Smooth muscle cell (in vitro differentiated cells): ENCODE results near the gene TMIE. TPM values are rescaled to one million over a fixed set of nuclear protein-coding genes. Genes with fewer than 3 reads are reported as not detected.

Source experiments
- DNase-seq: peaks from one replicate; lab custom pipeline; 2025; ENCODE audit not compliant: unreplicated experiment; lab: John Stamatoyannopoulos, UW
- H2AFZ ChIP-seq: fragments of 200-600 bp; sonication (generic); 2 replicates; pipeline ENCODE4 v1.6.0; 2016; ENCODE audit warnings: antibody characterized with exemption, low read depth, mild to moderate bottlenecking
- H3F3A ChIP-seq: fragments of 200-600 bp; sonication (generic); 2 replicates; pipeline ENCODE4 v1.6.0; 2017; ENCODE audit warnings: antibody characterized with exemption, low read depth
- H3K27ac ChIP-seq: fragments of 200-600 bp; sonication (generic); 2 replicates; pipeline ENCODE4 v1.5.1; 2016; ENCODE audit warnings: low read depth, mild to moderate bottlenecking
- H3K27me3 ChIP-seq: fragments of 200-600 bp; sonication (generic); 2 replicates; pipeline ENCODE4 v1.6.1; 2016; ENCODE audit warnings: low read depth, mild to moderate bottlenecking
- H3K36me3 ChIP-seq: fragments of 200-600 bp; sonication (generic); 2 replicates; pipeline ENCODE4 v1.5.1; 2016; ENCODE audit warnings: low read depth
- H3K4me1 ChIP-seq: fragments of 200-600 bp; sonication (generic); 2 replicates; pipeline ENCODE4 v1.5.1; 2016; ENCODE audit warnings: low read depth
- H3K4me2 ChIP-seq: fragments of 200-600 bp; sonication (generic); 2 replicates; pipeline ENCODE4 v1.6.0; 2016; ENCODE audit warnings: mild to moderate bottlenecking
- H3K4me3 ChIP-seq: fragments of 200-600 bp; sonication (generic); 2 replicates; pipeline ENCODE4 v1.5.1; 2016; ENCODE audit warnings: mild to moderate bottlenecking
- H3K79me2 ChIP-seq: fragments of 200-600 bp; sonication (generic); 2 replicates; pipeline ENCODE4 v1.6.0; 2016; ENCODE audit warnings: low read depth, mild to moderate bottlenecking
- H3K9ac ChIP-seq: fragments of 200-600 bp; sonication (generic); 2 replicates; pipeline ENCODE4 v1.6.0; 2016; ENCODE audit warnings: low read depth
- H3K9me3 ChIP-seq: fragments of 200-600 bp; sonication (generic); replicated peaks from 2 replicates; pipeline ENCODE4 v1.5.1; 2016; ENCODE audit warnings: low read depth
- H4K20me1 ChIP-seq: fragments of 200-600 bp; sonication (generic); 2 replicates; pipeline ENCODE4 v1.6.0; 2016; ENCODE audit warnings: low read depth
- WGBS: methylation state at CpG from one replicate; pipeline ENCODE4 v1.1.7; 2016; ENCODE audit warnings: low lambda C conversion rate; 5-methylcytosine and 5-hydroxymethylcytosine counted together
- polyA plus RNA-seq: library from polyadenylated mRNA; unstranded; fragments of >200 nt; fragmentation: Nextera tagmentation; extraction: Ambion mirVana; gene quantifications from 2 replicates; pipeline ENCODE4 v1.2.1, GENCODE V29; 2016
- total RNA-seq: library from RNA; depleted of rRNA; stranded (reverse); fragments of >200 nt; gene quantifications from 2 replicates; pipeline ENCODE4 v1.2.3, GENCODE V29; 2014
- TF ChIP-seq, protein P1 (sequence below): fragments of 200-600 bp; sonication (generic); IDR thresholded peaks from 2 replicates; pipeline ENCODE4 v1.5.1; 2017; ENCODE audit warnings: borderline replicate concordance, mild to moderate bottlenecking, antibody characterized with exemption; ENCODE audit not compliant: insufficient read depth, poor library complexity, severe bottlenecking

The TMIE gene
- total and polyA plus RNA-seq, 2 experiments from 2014 or later, result 0.67 to 1.1 TPM

DNA sequence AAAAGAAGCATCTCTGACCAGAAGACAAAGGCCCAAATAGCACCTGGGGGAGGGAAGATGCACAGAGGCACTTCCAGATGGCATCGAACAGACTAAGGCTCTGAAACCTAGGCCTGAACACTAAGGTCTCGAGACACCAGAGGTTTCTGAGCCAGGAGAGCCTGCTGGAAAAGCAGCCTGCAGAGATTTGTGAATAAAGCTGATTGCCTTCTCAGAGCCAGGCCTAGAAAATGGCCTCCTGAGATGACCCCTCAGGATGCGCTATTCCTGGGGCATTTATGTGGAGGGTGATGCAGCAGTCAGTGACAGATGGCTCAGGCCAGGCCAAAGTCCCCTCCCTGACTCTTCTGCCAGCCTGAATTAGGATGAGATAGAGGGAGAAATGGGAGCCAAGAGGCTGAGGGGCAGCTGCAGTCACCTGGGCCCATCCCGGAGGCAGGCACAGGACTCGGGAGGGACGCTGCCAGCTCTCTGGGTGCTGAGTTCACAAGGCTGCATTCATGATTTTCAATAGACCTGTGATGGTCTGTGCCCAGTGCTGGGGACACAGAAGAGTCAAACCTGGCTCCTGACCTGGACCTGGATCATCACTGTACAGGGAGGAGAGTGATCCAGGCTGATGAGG lies 9.6 kb downstream of the TMIE start:
- WGBS, result 98% methylated on average over 6 of the region's 6 CpGs

DNA sequence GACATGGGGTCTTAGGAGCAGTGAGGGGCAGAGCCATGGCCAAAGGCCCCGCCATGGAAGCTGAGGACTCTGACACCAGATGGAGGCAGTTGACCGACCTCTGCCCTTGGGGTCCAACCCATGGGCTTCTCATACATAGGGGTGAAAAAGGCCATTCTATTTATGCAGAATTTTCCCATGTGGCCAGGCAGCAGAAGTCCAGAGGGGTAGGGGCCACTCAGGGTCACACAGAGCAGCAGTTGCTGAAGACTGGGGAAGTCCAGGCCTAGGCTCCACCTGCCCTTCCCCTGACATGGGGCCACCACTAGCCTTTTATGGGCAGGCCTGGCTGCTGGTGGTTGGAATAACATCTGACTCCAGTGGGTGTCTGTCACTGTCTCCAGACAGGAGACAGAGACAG lies 10.1 kb downstream of the TMIE start:
- TF ChIP-seq, protein P1, sequence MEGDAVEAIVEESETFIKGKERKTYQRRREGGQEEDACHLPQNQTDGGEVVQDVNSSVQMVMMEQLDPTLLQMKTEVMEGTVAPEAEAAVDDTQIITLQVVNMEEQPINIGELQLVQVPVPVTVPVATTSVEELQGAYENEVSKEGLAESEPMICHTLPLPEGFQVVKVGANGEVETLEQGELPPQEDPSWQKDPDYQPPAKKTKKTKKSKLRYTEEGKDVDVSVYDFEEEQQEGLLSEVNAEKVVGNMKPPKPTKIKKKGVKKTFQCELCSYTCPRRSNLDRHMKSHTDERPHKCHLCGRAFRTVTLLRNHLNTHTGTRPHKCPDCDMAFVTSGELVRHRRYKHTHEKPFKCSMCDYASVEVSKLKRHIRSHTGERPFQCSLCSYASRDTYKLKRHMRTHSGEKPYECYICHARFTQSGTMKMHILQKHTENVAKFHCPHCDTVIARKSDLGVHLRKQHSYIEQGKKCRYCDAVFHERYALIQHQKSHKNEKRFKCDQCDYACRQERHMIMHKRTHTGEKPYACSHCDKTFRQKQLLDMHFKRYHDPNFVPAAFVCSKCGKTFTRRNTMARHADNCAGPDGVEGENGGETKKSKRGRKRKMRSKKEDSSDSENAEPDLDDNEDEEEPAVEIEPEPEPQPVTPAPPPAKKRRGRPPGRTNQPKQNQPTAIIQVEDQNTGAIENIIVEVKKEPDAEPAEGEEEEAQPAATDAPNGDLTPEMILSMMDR, result no peak
- no peak overlapping the region for H3K9ac ChIP-seq
- no peaks in the 10 kb centered on the region for H3K79me2 ChIP-seq
- DNase-seq, result no peak
- H3F3A ChIP-seq, result no peaks in the 10 kb centered on the region
- H3K27ac ChIP-seq, result no peak overlapping the region
- no peaks in the 10 kb centered on the region for H3K27me3 ChIP-seq
- H4K20me1 ChIP-seq, result no peaks in the 10 kb centered on the region
- 97% methylated on average over 2 of the region's 2 CpGs for WGBS
- no peaks in the 10 kb centered on the region for H3K4me1 ChIP-seq
- H3K9me3 ChIP-seq, result no peaks in the 10 kb centered on the region
- H3K4me2 ChIP-seq, result no peak overlapping the region
- no peak overlapping the region for H2AFZ ChIP-seq
- H3K36me3 ChIP-seq, result no peaks in the 10 kb centered on the region
- H3K4me3 ChIP-seq, result no peak overlapping the region

More for the DNA sequence above, 9.6 kb downstream of the TMIE start:
- Histone ChIP-seq H3K27me3 (no peaks in the 10 kb centered on the region), H3K4me2 (no peak overlapping the region), H2AFZ (no peak overlapping the region), H3K27ac (no peak overlapping the region), H3K4me3 (no peak overlapping the region), H3K79me2 (no peaks in the 10 kb centered on the region), H3K9me3 (no peaks in the 10 kb centered on the region), H3K4me1 (peaks cover 2% of the 10 kb centered on the region), H3K36me3 (no peaks in the 10 kb centered on the region), H3K9ac (no peak overlapping the region), H4K20me1 (no peaks in the 10 kb centered on the region), H3F3A (no peaks in the 10 kb centered on the region)
- TF ChIP-seq, protein P1, result no peak
- DNase-seq, result no peak

DNA sequence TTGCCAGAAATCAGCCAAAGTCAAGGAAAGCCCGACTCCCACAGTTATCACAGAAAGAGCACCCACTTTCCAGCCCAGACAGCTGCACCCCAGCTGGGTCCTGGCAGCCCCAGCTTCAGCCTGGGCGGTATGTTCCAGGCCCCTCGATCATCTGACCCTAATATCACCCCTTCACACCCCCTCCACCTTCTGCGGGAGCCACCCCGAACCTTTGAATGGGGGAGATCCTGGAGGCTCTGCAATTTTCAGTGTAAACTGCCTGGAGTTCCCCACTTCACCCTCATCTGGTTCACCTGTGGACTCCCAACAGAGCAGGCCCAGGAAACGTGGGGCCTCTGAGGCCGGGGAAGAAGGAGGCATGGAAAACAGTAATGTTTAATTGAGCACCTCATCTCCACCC lies 10.6 kb downstream of the TMIE start:
- no peaks in the 10 kb centered on the region for H3K27me3 ChIP-seq
- no peaks in the 10 kb centered on the region for H3K79me2 ChIP-seq
- no peak overlapping the region for H3K4me2 ChIP-seq
- TF ChIP-seq, protein P1, result no peak
- H4K20me1 ChIP-seq, result no peaks in the 10 kb centered on the region
- H3K9ac ChIP-seq, result no peak overlapping the region
- H3F3A ChIP-seq, result no peaks in the 10 kb centered on the region
- DNase-seq, result no peak
- H3K4me1 ChIP-seq, result no peaks in the 10 kb centered on the region
- no peaks in the 10 kb centered on the region for H3K36me3 ChIP-seq
- H3K9me3 ChIP-seq, result no peaks in the 10 kb centered on the region
- no peak overlapping the region for H3K4me3 ChIP-seq
- no peak overlapping the region for H3K27ac ChIP-seq
- H2AFZ ChIP-seq, result no peak overlapping the region
- WGBS, result 95% methylated on average over 7 of the region's 7 CpGs

DNA sequence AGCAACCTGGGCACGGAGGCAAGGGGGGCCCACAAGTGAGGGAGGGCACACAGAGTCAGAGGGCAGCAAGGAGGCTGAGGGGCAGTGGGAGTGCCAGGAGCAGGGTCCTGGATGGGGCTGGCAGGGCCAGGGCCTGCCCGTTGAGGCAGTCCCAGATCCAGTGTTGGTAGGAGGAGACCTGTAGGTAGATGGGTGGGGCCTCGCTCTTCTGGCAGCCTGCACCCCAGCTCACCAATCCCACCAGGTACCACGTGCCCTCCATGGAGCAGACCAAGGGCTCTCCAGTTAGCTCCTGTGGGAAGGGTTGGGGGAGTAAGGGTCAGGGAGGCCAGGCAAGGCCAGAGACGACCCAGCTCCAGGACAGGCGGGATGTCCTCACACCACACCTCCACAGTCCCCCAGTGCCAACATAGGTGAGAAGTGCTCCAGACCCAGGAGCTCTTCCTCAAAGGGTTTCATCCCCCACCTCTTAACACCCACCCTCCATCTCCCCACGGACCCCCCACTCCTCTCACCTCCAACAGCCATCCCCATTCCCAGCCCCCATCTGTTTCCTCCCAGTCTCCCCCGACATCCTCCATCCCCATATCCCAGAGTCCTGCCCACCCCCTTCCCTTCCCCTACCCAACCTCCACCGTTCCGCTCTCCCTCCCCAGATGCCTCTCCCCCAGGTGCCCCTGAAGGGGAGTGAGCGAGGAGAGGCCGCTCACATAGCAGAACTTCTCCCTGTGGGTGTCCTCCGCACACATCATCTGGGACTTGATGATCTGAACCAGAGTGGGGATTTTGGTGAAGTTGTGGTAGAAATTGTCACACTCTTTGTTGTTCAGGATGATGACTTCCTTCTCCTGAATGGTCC lies 11.2 kb downstream of the TMIE start:
- TF ChIP-seq, protein P1, result no peak

More for the DNA sequence above, 11.2 kb downstream of the TMIE start:
- H3K27me3 ChIP-seq, result no peaks in the 10 kb centered on the region
- H4K20me1 ChIP-seq, result no peaks in the 10 kb centered on the region
- H3K36me3 ChIP-seq, result no peaks in the 10 kb centered on the region
- H3K4me1 ChIP-seq, result no peaks in the 10 kb centered on the region
- 93% methylated on average over 10 of the region's 13 CpGs for WGBS
- no peak overlapping the region for H3K4me2 ChIP-seq
- no peak overlapping the region for H2AFZ ChIP-seq
- no peaks in the 10 kb centered on the region for H3K79me2 ChIP-seq
- no peaks in the 10 kb centered on the region for H3F3A ChIP-seq
- H3K27ac ChIP-seq, result no peak overlapping the region
- H3K9me3 ChIP-seq, result no peaks in the 10 kb centered on the region
- H3K4me3 ChIP-seq, result no peak overlapping the region
- H3K9ac ChIP-seq, result no peak overlapping the region
- DNase-seq, result no peak
